ENCODE measurements around the gene WDR72. TPM values are rescaled to one million over a fixed set of nuclear protein-coding genes. Genes with fewer than 3 reads are reported as not detected.

WDR72 gene
- polyA plus RNA-seq, 1 donor (not counting 4 experiments of a cell fraction or from before 2014, with no cell fraction given): 0.03 TPM

- TF ChIP-seq EZH2 (IDR thresholded peaks at IDR 0.05; ENCODE audit: low read length): no peak
- Histone ChIP-seq H3K27ac (ENCODE audit: control insufficient read depth, insufficient read depth, low read length) (no peak overlapping the region), H2AFZ (ENCODE audit: control insufficient read depth, low read length) (no peak overlapping the region), H3K4me1 (ENCODE audit: control insufficient read depth, extremely low read depth, insufficient read depth, low read length) (no peaks in the 10 kb centered on the region), H3K4me2 (ENCODE audit: control insufficient read depth, extremely low read depth, insufficient read depth, low read depth, low read length) (no peak overlapping the region), H4K20me1 (ENCODE audit: control insufficient read depth, extremely low read depth, insufficient read depth, low read length) (no peaks in the 10 kb centered on the region), H3K4me3 (ENCODE audit: control insufficient read depth in 2 of 3, extremely low read depth in 1 of 3, insufficient read depth in 2 of 3, low read depth in 1 of 3, low read length in 3 of 3) (no peak overlapping the region), H3K9ac (ENCODE audit: control insufficient read depth, extremely low read depth, insufficient read depth, low read length) (no peak overlapping the region), H3K79me2 (ENCODE audit: control insufficient read depth, insufficient read depth, low read length) (no peaks in the 10 kb centered on the region), H3K36me3 (ENCODE audit: control insufficient read depth in 2 of 2, extremely low read depth in 1 of 2, insufficient read depth in 2 of 2, low read length in 2 of 2) (no peaks in the 10 kb centered on the region), H3K9me3 (ENCODE audit: control insufficient read depth, low read depth, low read length) (no peaks in the 10 kb centered on the region), H3K9me1 (ENCODE audit: control insufficient read depth, extremely low read depth, insufficient read depth, low read length) (no peaks in the 10 kb centered on the region), H3K27me3 (ENCODE audit: control insufficient read depth, extremely low read depth, insufficient read depth, low read length) (no peaks in the 10 kb centered on the region)
- no peak for FAIRE-seq
- dilution Hi-C loops (cut with MboI; ENCODE audit: extremely low pct_ligation_motif_present, low sequenced_read_pairs): no loop called here
- no peak for DNase-seq (ENCODE audit: low read depth, low spot score)
Measured at GRCh38 chr15:53470743-53471142, 288.7 kb downstream of the WDR72 start.

- no peak overlapping the region for H3K9ac ChIP-seq (ENCODE audit: control insufficient read depth, extremely low read depth, insufficient read depth, low read length)
- H3K4me1 ChIP-seq (ENCODE audit: control insufficient read depth, extremely low read depth, insufficient read depth, low read length): no peaks in the 10 kb centered on the region
- no peaks in the 10 kb centered on the region for H3K9me3 ChIP-seq (ENCODE audit: control insufficient read depth, low read depth, low read length)
- no peak for FAIRE-seq
- H3K9me1 ChIP-seq (ENCODE audit: control insufficient read depth, extremely low read depth, insufficient read depth, low read length): no peaks in the 10 kb centered on the region
- H3K4me2 ChIP-seq (ENCODE audit: control insufficient read depth, extremely low read depth, insufficient read depth, low read depth, low read length): no peak overlapping the region
- no peak overlapping the region for H3K27ac ChIP-seq (ENCODE audit: control insufficient read depth, insufficient read depth, low read length)
- no peak overlapping the region for H3K4me3 ChIP-seq (ENCODE audit: control insufficient read depth in 2 of 3, extremely low read depth in 1 of 3, insufficient read depth in 2 of 3, low read depth in 1 of 3, low read length in 3 of 3)
- no peak for TF ChIP-seq EZH2 (IDR thresholded peaks at IDR 0.05; ENCODE audit: low read length)
- TF ChIP-seq, protein P1, sequence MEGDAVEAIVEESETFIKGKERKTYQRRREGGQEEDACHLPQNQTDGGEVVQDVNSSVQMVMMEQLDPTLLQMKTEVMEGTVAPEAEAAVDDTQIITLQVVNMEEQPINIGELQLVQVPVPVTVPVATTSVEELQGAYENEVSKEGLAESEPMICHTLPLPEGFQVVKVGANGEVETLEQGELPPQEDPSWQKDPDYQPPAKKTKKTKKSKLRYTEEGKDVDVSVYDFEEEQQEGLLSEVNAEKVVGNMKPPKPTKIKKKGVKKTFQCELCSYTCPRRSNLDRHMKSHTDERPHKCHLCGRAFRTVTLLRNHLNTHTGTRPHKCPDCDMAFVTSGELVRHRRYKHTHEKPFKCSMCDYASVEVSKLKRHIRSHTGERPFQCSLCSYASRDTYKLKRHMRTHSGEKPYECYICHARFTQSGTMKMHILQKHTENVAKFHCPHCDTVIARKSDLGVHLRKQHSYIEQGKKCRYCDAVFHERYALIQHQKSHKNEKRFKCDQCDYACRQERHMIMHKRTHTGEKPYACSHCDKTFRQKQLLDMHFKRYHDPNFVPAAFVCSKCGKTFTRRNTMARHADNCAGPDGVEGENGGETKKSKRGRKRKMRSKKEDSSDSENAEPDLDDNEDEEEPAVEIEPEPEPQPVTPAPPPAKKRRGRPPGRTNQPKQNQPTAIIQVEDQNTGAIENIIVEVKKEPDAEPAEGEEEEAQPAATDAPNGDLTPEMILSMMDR (optimal IDR thresholded peaks at IDR 0.05 in 1 of 3, IDR thresholded peaks at IDR 0.05 in 1 of 3, conservative IDR thresholded peaks at IDR 0.05 in 1 of 3; ENCODE audit: extremely low read depth in 1 of 3, insufficient read depth in 2 of 3, low read length in 3 of 3): no peak
- no peak overlapping the region for H2AFZ ChIP-seq (ENCODE audit: control insufficient read depth, low read length)
- H3K27me3 ChIP-seq (ENCODE audit: control insufficient read depth, extremely low read depth, insufficient read depth, low read length): no peaks in the 10 kb centered on the region
- no peaks in the 10 kb centered on the region for H3K79me2 ChIP-seq (ENCODE audit: control insufficient read depth, insufficient read depth, low read length)
- dilution Hi-C loops (cut with MboI; ENCODE audit: extremely low pct_ligation_motif_present, low sequenced_read_pairs): no loop called here
- DNase-seq (ENCODE audit: low read depth, low spot score): no peak
- no peaks in the 10 kb centered on the region for H3K36me3 ChIP-seq (ENCODE audit: control insufficient read depth in 2 of 2, extremely low read depth in 1 of 2, insufficient read depth in 2 of 2, low read length in 2 of 2)
- no peaks in the 10 kb centered on the region for H4K20me1 ChIP-seq (ENCODE audit: control insufficient read depth, extremely low read depth, insufficient read depth, low read length)
Measured at GRCh38 chr15:53469422-53469821, 290.0 kb downstream of the WDR72 start.

Small RNA genes lying within 50 kb of the gene (small RNA-seq; reads per million reads assigned to genes)
- 0 reads per million in 3 experiments for gene RNU2-53P (ENCODE audit: insufficient read length in 3 of 3, low read depth in 3 of 3, low replicate concordance in 1 of 3)
- gene RNU6-449P (ENCODE audit: insufficient read length in 3 of 3, low read depth in 3 of 3, low replicate concordance in 1 of 3): 0 reads per million in 3 experiments

Other genes with a start within 250 kb of the WDR72 start
- gene UNC13C, start 218.8 kb upstream of the WDR72 start, polyA plus RNA-seq: 0.04 TPM in 1 of 3 replicates, not detected in the others